ENCODE measurements around the gene METTL22.

Gene METTL22

GRCh38 chr16:8583732-8584131 lies 37.8 kb upstream of the METTL22 start:
- no peaks in the 10 kb centered on the region for H3K9me3 ChIP-seq
- H3K27ac ChIP-seq: no peak overlapping the region
- H3K4me1 ChIP-seq (ENCODE audit: control insufficient read depth in 1 of 2, insufficient read depth in 1 of 2, low read depth in 1 of 2, low read length in 1 of 2): no peaks in the 10 kb centered on the region
- no peak overlapping the region for H3K4me3 ChIP-seq (ENCODE audit: low read depth in 1 of 2, low read length in 1 of 2)
- TF ChIP-seq CTCF (IDR thresholded peaks at IDR 0.05): no peak
- no peaks in the 10 kb centered on the region for H3K36me3 ChIP-seq
- peaks cover 46% of the 10 kb centered on the region for H3K27me3 ChIP-seq

- no peak for TF ChIP-seq CTCF (IDR thresholded peaks at IDR 0.05)
- H3K4me3 ChIP-seq (ENCODE audit: low read depth in 1 of 2, low read length in 1 of 2): no peak overlapping the region
- no peaks in the 10 kb centered on the region for H3K4me1 ChIP-seq (ENCODE audit: control insufficient read depth in 1 of 2, insufficient read depth in 1 of 2, low read depth in 1 of 2, low read length in 1 of 2)
- H3K27ac ChIP-seq: no peak overlapping the region
- H3K9me3 ChIP-seq: no peaks in the 10 kb centered on the region
- H3K36me3 ChIP-seq: no peaks in the 10 kb centered on the region
- H3K27me3 ChIP-seq: peaks cover 59% of the 10 kb centered on the region
Measured at GRCh38 chr16:8585041-8585440, 36.5 kb upstream of the METTL22 start.

- peaks cover 67% of the 10 kb centered on the region for H3K27me3 ChIP-seq
Measured at GRCh38 chr16:8585857-8586256, 35.6 kb upstream of the METTL22 start.

GRCh38 chr16:8587065-8587464 lies 34.4 kb upstream of the METTL22 start:
- H3K36me3 ChIP-seq: no peaks in the 10 kb centered on the region
- H3K4me1 ChIP-seq (ENCODE audit: control insufficient read depth in 1 of 2, insufficient read depth in 1 of 2, low read depth in 1 of 2, low read length in 1 of 2): no peaks in the 10 kb centered on the region
- peaks cover 79% of the 10 kb centered on the region for H3K27me3 ChIP-seq
- H3K4me3 ChIP-seq (ENCODE audit: low read depth in 1 of 2, low read length in 1 of 2): no peak overlapping the region
- no peak for TF ChIP-seq CTCF (IDR thresholded peaks at IDR 0.05)
- no peaks in the 10 kb centered on the region for H3K9me3 ChIP-seq
- no peak overlapping the region for H3K27ac ChIP-seq

More at GRCh38 chr16:8585857-8586256, 35.6 kb upstream of the METTL22 start:
- no peak for TF ChIP-seq CTCF (IDR thresholded peaks at IDR 0.05)
- Histone ChIP-seq H3K9me3 (no peaks in the 10 kb centered on the region), H3K27ac (no peak overlapping the region), H3K4me3 (ENCODE audit: low read depth in 1 of 2, low read length in 1 of 2) (no peak overlapping the region), H3K4me1 (ENCODE audit: control insufficient read depth in 1 of 2, insufficient read depth in 1 of 2, low read depth in 1 of 2, low read length in 1 of 2) (no peaks in the 10 kb centered on the region), H3K36me3 (no peaks in the 10 kb centered on the region)

GRCh38 chr16:8588682-8589056 lies 32.8 kb upstream of the METTL22 start:
- no peaks in the 10 kb centered on the region for H3K4me1 ChIP-seq (ENCODE audit: control insufficient read depth in 1 of 2, insufficient read depth in 1 of 2, low read depth in 1 of 2, low read length in 1 of 2)
- H3K4me3 ChIP-seq (ENCODE audit: low read depth in 1 of 2, low read length in 1 of 2): no peak overlapping the region
- H3K27ac ChIP-seq: no peak overlapping the region
- H3K9me3 ChIP-seq: no peaks in the 10 kb centered on the region
- TF ChIP-seq CTCF (IDR thresholded peaks at IDR 0.05): no peak
- H3K36me3 ChIP-seq: no peaks in the 10 kb centered on the region
- H3K27me3 ChIP-seq: peaks cover 95% of the 10 kb centered on the region

Measured in neutrophil (primary cell).